HK-2 (cell line): ENCODE measurements around the gene MYBBP1A.

Source experiments
- DNase-seq: peaks from one replicate; pipeline ENCODE4 v3.0.0-alpha.2; 2018; ENCODE audit not compliant: unreplicated experiment

MYBBP1A gene

GRCh38 chr17:4550534-4551039 is 4.6 kb downstream of the MYBBP1A start:
- DNase-seq = no peak

DNA sequence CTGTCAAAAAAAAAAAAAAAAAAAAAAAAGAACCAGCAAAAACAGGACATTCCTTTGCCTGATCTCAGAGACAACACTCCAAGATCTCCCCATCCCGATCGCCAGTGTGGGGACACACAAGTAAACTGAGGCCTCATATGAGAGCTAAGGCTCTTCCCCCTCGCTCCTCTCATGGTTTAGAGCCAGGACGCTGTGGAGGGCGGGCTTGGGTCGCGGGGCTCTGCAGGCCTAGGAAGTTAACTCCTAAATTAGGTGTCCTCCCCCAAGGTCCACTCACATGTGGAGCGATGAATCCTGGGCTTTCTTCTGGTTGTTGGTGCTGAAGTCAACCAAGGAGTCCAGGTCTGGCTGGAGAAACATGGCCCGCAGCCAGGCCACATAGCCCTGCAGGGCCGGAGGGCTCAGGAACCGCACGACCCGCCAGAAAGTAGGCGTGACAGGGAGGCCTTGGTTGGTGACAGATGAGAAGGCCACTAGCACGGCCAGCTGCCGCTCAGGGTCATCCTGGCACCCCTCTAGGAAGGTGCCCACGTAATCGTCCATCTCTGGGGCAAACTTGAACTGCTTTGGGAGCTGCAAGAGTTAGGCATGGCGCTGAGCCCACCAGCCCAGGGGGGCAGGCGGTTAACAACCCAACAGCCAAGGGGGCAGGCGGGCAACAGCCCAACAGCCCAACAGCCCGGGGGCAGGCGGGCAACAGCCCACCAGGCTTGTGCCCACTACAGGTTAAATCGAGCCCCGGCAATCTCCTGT is 5.2 kb downstream of the MYBBP1A start:
- no peak for DNase-seq

DNA sequence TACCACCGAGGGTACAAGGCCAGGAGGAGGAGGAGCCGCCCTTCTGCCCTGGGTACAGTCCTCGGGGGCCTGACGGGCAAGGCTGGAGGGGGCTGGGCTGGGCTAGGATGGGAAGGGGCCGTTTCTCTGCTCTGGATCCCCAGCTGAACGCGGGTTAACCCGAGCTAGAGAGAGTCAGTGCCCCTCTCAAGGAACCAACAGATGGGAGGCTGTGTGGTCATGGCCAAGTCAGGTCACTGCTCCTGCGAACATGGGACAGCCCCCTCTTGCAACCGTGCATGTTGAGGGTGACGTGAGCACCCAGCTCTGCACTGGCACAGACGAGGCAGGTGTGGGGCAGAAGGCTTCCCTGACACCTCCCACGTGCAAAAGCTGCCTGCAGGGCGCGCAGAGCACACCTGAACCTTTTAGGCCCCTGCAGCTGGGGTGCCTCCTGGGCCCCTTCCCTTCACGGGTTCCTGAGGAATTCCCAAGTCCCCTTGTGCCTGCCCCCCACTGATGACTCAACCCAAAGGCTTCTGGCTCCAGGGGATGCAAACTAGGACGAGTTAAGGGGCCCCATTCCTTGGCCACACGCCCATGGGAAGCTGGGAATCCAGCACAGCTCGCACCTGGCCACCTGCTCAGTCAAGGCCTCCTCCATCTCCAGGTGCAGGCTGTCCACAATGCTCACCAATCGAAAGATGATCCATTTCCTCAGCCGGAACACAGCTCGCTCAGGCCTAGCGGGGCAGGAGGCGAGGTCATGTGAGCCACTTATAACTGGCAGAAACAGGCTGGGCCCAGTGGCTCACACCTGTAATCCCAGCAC is 6.3 kb downstream of the MYBBP1A start:
- DNase-seq = no peak

DNA sequence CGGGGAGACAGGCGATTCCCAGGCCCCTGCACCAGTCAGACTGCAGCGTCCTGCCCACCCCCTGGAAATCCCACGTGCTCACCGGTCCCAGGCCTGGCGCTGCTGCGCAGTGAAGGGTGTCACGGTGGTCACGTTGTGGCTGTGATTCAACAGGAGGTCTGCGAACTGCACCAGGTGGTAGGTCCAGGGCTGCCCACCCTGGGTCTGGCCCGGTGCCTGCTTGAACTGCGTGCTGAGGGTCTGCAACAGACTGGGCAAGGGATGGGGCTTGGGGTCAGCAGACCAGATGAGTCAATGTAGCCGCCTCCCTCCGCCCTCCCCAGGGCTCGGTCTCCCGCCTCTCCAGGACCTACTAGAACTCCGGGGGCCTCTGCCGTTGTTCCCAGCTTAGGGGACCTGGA is 7.1 kb downstream of the MYBBP1A start:
- no peak for DNase-seq

DNA sequence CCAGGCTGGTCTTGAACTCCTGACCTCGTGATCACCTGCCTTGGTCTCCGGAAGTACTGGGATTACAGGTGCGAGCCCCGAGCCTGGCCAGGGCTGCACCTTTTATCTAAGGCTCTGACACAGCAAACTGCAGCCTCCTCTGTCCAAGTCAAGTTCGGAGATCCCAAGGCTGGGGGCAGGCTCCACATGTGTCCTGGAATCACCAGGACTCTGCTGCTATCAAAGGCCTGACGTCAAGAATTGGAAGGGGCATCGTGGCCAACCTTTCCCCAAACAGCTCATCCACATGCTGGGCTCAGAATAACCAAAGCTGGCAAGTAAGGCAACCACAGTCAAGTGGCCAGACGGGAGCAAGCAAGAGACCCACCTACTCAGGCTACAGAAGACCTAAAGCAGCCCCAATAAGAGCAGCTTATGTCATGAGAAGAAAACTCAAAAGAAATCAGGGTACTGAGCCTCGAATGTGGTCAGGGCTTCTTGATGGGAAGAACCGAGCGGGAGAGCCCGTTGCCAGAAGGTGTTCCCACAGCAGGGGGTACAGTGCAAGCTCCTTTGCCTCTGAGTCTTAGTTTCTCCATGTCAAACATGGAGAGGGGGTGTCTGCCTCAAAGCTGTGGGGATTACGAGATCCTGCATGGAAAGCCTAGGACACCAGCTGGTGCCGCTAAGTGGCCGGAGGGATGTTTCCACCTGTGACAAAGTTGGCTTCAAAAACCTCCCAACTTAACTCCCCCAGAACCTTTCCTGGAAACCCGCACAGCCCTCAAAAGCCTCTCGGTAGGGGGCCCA is 7.9 kb downstream of the MYBBP1A start:
- DNase-seq = no peak

DNA sequence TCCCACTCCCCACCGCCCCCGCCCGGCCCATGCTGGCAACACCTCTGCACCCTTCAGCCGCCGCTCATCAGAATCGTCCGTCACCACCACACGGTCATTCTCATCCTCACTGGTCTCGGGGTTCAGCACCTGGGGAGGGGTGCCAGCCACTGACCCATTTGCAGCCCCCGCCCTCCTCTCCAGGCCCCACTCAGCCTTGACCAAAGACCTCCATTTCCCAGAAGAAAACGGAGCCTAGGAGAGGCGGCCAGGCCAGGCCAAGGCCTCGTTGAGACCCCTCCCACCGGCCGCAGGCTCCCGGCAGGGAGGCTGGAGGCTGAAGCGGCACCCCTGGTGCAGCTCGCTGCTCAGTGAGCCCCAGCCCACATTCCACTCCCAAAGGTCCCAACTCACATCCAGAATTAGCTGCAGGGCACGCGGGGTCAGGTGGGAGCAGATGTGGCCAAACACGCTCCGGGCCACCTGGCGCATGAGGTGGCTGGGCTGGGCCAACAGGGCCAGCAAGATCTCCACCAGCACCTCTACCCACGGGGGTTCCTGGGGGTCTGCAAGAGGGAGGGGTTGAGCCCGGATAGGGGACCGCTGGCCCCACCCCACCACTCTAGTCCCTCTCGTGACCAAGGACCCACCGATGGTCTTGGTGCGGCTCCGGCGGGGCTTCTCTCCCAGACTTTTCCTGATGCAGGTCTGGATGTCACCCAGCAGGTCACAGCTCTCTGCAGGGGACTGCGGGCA is 9.8 kb downstream of the MYBBP1A start:
- DNase-seq = no peak

GRCh38 chr17:4544951-4545216 is 10.3 kb downstream of the MYBBP1A start:
- no peak for DNase-seq

DNA sequence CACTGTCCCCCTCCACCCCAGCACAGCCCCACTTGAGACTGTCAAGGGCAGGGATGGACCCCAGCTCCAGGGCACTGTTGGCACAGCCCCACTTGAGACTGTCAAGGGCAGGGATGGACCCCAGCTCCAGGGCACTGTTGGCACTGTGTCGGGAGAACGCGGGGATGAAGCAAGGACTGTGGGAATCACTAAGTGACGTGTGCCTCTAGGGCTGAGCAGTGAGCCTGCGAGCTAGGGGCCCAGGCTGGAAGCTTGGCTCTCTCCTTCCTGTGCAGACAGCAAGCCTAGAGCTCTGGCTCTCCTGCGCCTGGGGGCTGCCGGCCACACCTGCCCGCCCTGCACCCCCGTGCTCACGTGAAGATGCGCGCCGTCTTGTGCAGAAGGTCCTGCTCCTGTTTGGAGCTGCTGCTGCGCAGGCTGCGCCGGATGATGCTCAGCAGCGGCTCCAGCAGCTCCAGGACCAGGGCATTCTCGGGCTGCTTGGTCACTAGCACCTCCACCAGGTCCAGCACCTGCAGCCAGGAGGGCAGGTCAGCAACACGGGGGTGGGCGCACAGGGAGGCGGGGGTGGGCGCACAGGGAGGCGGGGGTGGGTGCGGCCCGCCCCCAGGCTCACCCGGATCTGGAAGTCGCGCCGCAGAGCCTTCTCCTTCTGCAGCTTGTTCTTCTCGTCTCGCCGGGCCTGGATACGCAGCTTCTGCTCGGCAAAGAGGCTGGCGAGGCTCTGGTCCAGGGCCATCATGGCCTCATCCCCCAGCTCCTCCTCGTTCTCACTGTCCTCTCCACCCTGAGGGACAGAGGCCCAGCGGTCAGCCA is 10.8 kb downstream of the MYBBP1A start:
- no peak for DNase-seq

DNA sequence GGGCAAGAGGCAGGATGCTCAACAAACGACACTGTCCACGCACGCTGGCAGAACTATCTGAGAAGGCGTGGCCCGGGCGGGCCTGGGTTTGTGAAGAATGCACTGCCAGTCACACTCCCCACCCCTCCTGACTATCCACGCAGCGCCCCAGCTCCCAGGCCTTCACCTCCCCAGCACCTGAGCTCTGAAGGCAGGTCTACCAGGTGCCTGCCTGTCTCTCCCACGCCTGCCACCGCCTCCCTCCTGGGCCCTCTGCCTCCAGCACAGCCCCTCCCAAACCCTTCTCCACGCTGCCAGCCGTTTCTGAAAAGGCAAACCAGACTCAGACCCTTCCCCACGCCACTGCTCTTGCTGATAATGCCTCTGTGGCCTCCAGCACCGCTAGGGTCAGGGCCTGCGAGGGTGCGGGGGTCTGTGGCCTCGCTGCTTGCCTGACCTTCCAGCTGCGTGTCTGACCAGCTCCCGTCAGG is 11.6 kb downstream of the MYBBP1A start:
- no peak for DNase-seq

GRCh38 chr17:4542726-4543191 is 12.4 kb downstream of the MYBBP1A start:
- no peak for DNase-seq

GRCh38 chr17:4542003-4542725 is 13.0 kb downstream of the MYBBP1A start:
- no peak for DNase-seq

DNA sequence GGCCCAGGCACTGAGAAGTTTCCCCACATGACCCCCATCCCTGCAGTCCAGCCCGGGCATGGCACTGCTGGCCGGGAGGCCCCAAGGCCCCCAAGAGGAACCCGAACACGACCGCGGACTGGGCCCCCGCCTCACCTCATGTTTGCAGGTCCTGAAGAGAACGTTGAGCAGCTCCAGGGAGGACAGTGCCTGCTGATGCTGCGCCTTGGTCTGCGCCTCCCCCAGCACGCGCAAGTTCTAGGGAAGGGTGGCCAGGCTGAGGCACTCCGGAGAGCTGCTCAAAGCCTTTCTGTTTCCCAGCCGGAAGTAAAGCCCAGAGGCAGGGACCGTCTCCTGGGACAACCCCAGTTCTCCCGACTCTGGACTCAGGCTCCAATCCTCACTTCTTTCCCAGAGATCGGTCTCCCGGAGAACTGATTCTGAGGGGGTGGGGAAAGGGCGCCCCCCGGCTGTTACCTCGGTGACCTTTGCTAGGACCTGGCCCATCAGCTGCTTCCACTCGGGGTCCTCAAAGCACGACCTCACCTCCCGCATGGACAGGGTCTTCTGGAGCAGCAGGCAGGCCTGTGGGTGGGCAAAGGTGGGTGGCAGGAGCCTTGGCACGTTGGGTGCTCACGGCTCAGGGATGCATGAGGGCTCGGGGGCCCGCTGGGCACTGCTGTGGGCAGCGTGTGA is 13.7 kb downstream of the MYBBP1A start:
- DNase-seq = no peak

DNA sequence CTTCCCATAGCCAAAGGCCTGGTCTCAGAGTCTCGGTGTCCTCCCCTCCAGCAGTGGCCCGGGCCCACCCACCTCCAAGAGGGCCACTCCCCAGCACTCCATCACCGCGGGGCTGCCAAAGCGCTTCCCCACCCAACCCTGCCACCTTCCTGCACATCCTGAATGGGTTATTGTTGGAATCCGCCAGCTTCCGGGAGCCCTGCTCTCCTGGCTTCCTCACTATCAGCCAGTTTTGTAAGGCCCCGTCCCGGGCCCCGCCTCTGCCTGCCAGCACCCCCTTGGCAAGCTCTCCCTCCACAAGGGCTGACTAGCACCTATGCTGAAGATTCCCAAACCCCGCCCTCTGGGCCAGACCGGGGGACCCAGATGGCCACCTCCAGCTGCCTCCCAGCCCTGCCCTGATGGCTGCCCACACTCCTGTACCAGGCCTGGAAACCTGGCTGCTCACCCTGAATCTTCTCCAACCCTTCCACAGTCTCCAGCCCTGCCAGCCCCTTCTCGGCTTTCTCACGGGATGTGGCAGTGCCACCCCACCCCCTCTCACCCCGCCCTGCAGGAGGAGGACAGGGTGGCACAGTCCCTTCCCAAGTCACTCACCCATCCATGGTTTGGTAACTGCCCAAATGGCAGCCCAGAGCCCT is 14.4 kb downstream of the MYBBP1A start:
- no peak for DNase-seq

DNA sequence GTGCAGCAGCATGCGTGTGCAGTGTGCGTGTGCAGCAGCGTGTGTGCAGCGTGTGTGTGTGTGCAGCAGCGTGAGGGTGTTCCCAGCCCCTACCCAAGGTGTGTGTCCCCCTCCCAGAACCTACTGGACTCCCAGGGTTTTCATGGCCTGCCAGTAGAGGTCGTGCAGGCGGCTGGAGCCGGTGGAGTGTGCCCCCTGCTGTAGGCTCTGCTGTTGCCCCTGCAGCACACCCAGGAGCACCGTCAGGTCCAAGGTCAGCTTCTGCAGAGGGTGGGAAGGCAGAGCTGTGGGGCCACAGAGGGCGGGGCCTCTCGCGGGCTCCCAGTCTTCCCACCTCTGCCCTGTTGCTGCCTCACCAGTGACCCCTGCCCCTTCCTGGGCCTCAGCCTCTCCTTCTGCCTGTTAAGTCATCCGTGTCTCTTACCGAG is 14.9 kb downstream of the MYBBP1A start:
- DNase-seq = no peak

DNA sequence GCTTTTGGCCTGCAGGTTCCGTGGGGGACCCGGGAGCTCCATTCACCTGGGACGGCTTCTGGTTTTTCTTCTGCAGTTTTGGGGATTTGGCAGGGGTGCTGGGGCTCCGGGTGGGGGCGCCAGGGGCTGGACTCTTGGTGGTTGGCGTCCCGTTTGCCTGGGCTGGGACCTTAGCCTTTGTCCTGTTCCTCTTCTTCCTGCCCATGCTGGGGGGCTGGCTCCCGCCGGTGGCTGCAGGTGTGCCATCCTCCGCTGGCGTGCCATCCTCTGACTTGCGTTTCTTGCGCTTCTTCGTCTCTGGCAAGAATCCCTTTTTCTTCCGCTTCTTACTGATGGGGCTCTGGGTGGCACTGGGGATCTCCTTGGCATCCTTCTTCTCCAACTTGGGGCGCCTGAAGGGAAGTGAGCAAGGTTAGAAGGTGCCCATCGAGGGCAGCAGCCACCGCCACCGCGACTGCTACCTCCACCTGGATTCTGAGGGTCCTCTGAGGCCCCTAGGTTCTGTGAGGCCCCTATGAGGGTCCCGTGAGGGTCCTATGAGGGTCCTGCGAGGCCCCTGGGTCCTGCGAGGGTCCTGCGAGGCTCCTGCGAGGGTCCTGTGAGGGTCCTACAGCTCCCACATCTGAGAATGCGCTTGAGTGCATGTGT is 15.5 kb downstream of the MYBBP1A start:
- DNase-seq = no peak

- no peak for DNase-seq
Observed at GRCh38 chr17:4539025-4539424, 16.2 kb downstream of the MYBBP1A start.

DNA sequence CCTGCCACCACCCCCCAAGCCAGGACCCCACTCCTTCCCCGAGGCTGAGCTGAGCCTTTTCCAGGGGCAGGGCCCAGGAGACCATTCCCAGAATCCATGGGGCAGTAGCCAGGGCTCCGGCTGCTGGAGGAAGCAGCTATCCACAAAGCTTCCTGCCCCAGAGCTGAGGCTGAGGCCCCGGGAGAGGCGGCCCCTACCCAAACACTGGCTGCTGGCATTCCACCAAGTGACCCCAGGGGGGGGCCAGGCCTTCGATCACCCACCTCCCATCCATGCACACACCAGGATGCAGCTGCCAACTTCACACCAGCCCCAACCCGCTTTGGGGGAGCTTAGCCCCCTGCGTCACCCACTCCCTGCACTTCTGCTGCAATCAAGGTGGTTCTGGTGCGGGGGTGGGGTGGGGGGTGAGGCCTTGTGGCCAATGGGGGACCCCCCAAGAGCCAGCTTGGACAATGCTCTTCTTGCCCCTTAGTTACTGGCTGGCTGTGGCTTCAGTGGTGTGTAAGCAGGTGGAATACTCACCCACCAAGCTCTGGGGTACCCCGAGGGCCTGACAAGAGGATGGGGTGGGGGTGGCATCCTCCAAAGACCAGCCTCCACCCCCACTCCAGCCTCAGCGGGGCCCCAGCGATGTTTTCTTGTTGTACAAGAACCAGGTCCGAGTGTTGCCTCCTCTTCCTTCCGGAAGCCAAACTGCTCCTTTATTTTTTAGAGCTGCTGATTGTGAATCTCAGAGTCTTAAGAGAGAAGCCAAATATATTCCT is 16.8 kb downstream of the MYBBP1A start:
- no peak for DNase-seq
